ENCODE data around the gene IVL. TPM values are rescaled to one million over a fixed set of nuclear protein-coding genes. Genes with fewer than 3 reads are reported as not detected.

IVL gene
- total RNA-seq, 1 donor from 2014 or later = not detected

- TF ChIP-seq CTCF (IDR thresholded peaks at IDR 0.05; ENCODE audit: borderline replicate concordance) = no peak
- intact Hi-C loops (cut with micrococcal nuclease) = no loop called here
- no peak overlapping the region for H3K4me3 ChIP-seq
Observed at GRCh38 chr1:152912900-152913299, 4.6 kb downstream of the IVL start.

DNA sequence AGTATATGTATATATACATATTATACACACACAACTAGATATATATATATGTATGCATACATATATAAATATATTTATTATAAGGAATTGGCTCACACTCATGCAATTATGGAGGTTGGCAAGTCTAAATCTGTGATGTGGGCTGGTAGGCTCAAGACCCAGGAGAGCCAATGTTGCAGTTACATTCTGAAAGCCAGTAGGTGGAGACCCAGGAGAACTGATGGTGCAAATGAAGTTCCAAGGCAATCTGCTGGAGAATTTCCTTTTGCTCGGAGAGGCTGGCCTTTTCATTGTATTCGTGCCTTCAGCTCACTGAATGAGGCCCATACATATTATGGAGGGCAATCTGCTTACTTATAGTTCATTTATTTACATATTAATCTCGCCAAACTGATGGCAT lies 9.4 kb downstream of the IVL start:
- Histone ChIP-seq H3K4me3 (no peak overlapping the region), H3K36me3 (no peaks in the 10 kb centered on the region), H3K9me3 (replicated peaks) (peaks cover 9% of the 10 kb centered on the region), H3K4me1 (no peaks in the 10 kb centered on the region), H3K27ac (replicated peaks) (no peak overlapping the region), H3K27me3 (ENCODE audit: low read depth) (no peaks in the 10 kb centered on the region)
- no peak for TF ChIP-seq CTCF (IDR thresholded peaks at IDR 0.05; ENCODE audit: borderline replicate concordance)
- intact Hi-C loops (cut with micrococcal nuclease) = no loop called here
- no peak for DNase-seq

More at GRCh38 chr1:152912900-152913299, 4.6 kb downstream of the IVL start:
- Histone ChIP-seq H3K4me1 (no peaks in the 10 kb centered on the region), H3K9me3 (replicated peaks) (peaks cover 9% of the 10 kb centered on the region), H3K27me3 (ENCODE audit: low read depth) (peaks cover 21% of the 10 kb centered on the region), H3K27ac (replicated peaks) (no peak overlapping the region), H3K36me3 (no peaks in the 10 kb centered on the region)
- no peak for DNase-seq

DNA sequence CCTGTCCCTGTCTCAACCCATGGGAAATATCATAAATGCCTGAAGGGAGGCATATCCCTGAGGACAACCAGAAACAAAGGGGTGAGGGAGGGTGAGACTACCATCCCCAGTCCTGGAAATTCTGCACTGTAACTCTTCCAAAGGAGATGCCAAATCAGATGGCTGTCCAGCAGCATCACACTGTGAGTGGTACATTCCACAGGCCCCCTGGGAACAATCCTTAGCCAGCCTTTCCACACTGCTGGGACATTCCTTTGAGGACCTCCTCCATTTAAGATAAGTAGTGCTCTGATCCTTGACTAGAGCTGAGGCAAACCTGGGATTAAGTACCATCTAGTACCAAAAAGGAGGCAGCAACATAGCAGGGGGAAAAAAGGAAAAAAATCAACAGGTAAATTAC lies 10.7 kb downstream of the IVL start:
- no peak overlapping the region for H3K4me3 ChIP-seq
- intact Hi-C loops (cut with micrococcal nuclease) = no loop called here
- H3K27ac ChIP-seq (replicated peaks) = no peak overlapping the region
- H3K9me3 ChIP-seq (replicated peaks) = peaks cover 9% of the 10 kb centered on the region
- H3K27me3 ChIP-seq (ENCODE audit: low read depth) = no peaks in the 10 kb centered on the region
- TF ChIP-seq CTCF (IDR thresholded peaks at IDR 0.05; ENCODE audit: borderline replicate concordance) = no peak
- H3K36me3 ChIP-seq = no peaks in the 10 kb centered on the region
- no peaks in the 10 kb centered on the region for H3K4me1 ChIP-seq
- no peak for DNase-seq

DNA sequence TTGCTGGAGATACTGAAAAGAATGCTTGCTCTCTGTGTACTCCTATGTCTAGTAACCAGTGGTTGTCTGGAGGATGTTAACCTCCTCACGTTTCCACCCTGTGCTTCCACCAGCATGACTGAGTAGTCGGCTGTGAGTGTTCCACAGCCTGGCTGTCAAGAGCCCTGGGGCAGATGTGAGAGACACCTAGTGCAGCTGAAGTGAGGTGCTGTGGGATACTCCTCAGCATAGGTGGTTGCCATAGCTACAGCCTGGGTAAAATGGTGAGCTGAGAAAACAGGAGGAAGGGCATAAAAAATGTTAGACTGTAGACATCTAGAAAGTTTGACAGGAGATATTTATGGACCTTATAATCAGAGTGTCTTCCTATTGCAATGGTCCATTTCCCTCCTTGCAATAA lies 15.8 kb downstream of the IVL start:
- H3K4me3 ChIP-seq = no peak overlapping the region
- peaks cover 9% of the 10 kb centered on the region for H3K9me3 ChIP-seq (replicated peaks)
- intact Hi-C loops (cut with micrococcal nuclease) = no loop called here
- DNase-seq = no peak
- H3K4me1 ChIP-seq = no peaks in the 10 kb centered on the region
- H3K27me3 ChIP-seq (ENCODE audit: low read depth) = peaks cover 6% of the 10 kb centered on the region
- no peak for TF ChIP-seq CTCF (IDR thresholded peaks at IDR 0.05; ENCODE audit: borderline replicate concordance)
- H3K27ac ChIP-seq (replicated peaks) = no peak overlapping the region
- H3K36me3 ChIP-seq = no peaks in the 10 kb centered on the region

DNA sequence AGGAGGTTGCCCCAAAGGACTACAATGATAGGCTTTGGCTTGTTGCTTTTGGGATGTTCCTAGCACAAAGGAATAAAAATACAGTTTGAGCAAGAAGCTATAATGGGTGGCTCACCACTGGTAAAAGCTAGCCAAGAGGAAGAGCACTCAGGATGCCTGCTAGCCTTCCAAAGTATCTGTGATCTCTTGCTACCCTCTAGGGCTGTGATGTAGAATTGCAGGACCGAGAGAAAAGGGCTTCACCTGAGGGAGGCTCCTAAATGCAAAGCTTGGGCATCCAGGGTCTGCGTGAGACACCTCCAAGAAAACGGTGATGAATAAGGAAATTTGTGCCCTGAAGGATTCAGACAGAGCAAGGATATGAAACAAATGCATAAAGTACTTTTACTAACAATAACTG lies 17.7 kb downstream of the IVL start:
- no peaks in the 10 kb centered on the region for H3K4me1 ChIP-seq
- H3K9me3 ChIP-seq (replicated peaks) = peaks cover 9% of the 10 kb centered on the region
- H3K27me3 ChIP-seq (ENCODE audit: low read depth) = peaks cover 6% of the 10 kb centered on the region
- H3K36me3 ChIP-seq = no peaks in the 10 kb centered on the region
- H3K27ac ChIP-seq (replicated peaks) = no peak overlapping the region
- intact Hi-C loops (cut with micrococcal nuclease) = no loop called here
- DNase-seq = no peak
- TF ChIP-seq CTCF (IDR thresholded peaks at IDR 0.05; ENCODE audit: borderline replicate concordance) = no peak
- no peak overlapping the region for H3K4me3 ChIP-seq

- H3K4me3 ChIP-seq = no peak overlapping the region
- no peak overlapping the region for H3K27ac ChIP-seq (replicated peaks)
- peaks cover 6% of the 10 kb centered on the region for H3K27me3 ChIP-seq (ENCODE audit: low read depth)
- no peaks in the 10 kb centered on the region for H3K36me3 ChIP-seq
- intact Hi-C loops (cut with micrococcal nuclease) = no loop called here
- no peaks in the 10 kb centered on the region for H3K4me1 ChIP-seq
- DNase-seq = no peak
- no peak for TF ChIP-seq CTCF (IDR thresholded peaks at IDR 0.05; ENCODE audit: borderline replicate concordance)
- peaks cover 9% of the 10 kb centered on the region for H3K9me3 ChIP-seq (replicated peaks)
Observed at GRCh38 chr1:152928671-152929070, 20.3 kb downstream of the IVL start.
